Progenitor cell of endocrine pancreas (in vitro differentiated cells): ENCODE results near the gene NID2. TPM values are rescaled to one million over a fixed set of nuclear protein-coding genes. Genes with fewer than 3 reads are reported as not detected.

Source experiments
- DNase-seq: peaks from one replicate; pipeline ENCODE4 v3.0.0; 2021; ENCODE audit warnings: low spot score; ENCODE audit not compliant: unreplicated experiment
- H3K27ac Mint-ChIP-seq: 2 replicates; pipeline ENCODE4 v1.8.0; 2021; ENCODE audit warnings: mild to moderate bottlenecking, moderate library complexity, mixed read lengths
- H3K27me3 Mint-ChIP-seq: 2 replicates; pipeline ENCODE4 v1.8.0; 2021; ENCODE audit warnings: mixed read lengths
- H3K36me3 Mint-ChIP-seq: 2 replicates; pipeline ENCODE4 v1.8.0; 2022; ENCODE audit warnings: mixed read lengths; ENCODE audit not compliant: insufficient read depth
- H3K4me1 Mint-ChIP-seq: 2 replicates; pipeline ENCODE4 v1.8.0; 2021; ENCODE audit warnings: low read depth, mixed read lengths
- H3K4me3 Mint-ChIP-seq: 2 replicates; pipeline ENCODE4 v1.8.0; 2021; ENCODE audit warnings: low read depth, mild to moderate bottlenecking, moderate library complexity, mixed read lengths
- H3K9me3 Mint-ChIP-seq: 2 replicates; pipeline ENCODE4 v1.8.0; 2021; ENCODE audit warnings: low read depth, mixed read lengths
- CTCF ChIP-seq: fragments of 200-600 bp; sonication (generic); IDR thresholded peaks from one replicate; pipeline ENCODE4 v1.5.0; 2021; ENCODE audit warnings: antibody characterized with exemption, mild to moderate bottlenecking; ENCODE audit not compliant: unreplicated experiment
- total RNA-seq: library from RNA; stranded (reverse); gene quantifications from 2 replicates; pipeline ENCODE4 v1.2.1, GENCODE V29; 2021

Gene NID2
- total RNA-seq, 1 donor from 2014 or later = 2.1 TPM

- DNase-seq = no peak
- Mint-ChIP-seq H3K36me3 (no peaks in the 10 kb centered on the region), H3K9me3 (peaks cover 2% of the 10 kb centered on the region), H3K4me3 (no peak overlapping the region), H3K27ac (no peak overlapping the region), H3K4me1 (peaks cover 4% of the 10 kb centered on the region), H3K27me3 (peaks cover 7% of the 10 kb centered on the region)
- no peak for TF ChIP-seq CTCF
Observed at GRCh38 chr14:52020866-52021717, 47.8 kb downstream of the NID2 start.

GRCh38 chr14:52020161-52020714, 48.6 kb downstream of the NID2 start:
- H3K36me3 Mint-ChIP-seq = no peaks in the 10 kb centered on the region
- H3K4me1 Mint-ChIP-seq = peaks cover 4% of the 10 kb centered on the region
- no peak for DNase-seq
- no peak overlapping the region for H3K4me3 Mint-ChIP-seq
- H3K27ac Mint-ChIP-seq = no peak overlapping the region
- peaks cover 7% of the 10 kb centered on the region for H3K27me3 Mint-ChIP-seq
- no peak for TF ChIP-seq CTCF
- peaks cover 2% of the 10 kb centered on the region for H3K9me3 Mint-ChIP-seq

GRCh38 chr14:52018970-52019369, 49.9 kb downstream of the NID2 start:
- no peaks in the 10 kb centered on the region for H3K9me3 Mint-ChIP-seq
- H3K27me3 Mint-ChIP-seq = peaks cover 7% of the 10 kb centered on the region
- no peak for DNase-seq
- peaks cover 6% of the 10 kb centered on the region for H3K4me1 Mint-ChIP-seq
- TF ChIP-seq CTCF = no peak
- no peak overlapping the region for H3K27ac Mint-ChIP-seq
- H3K36me3 Mint-ChIP-seq = no peaks in the 10 kb centered on the region
- H3K4me3 Mint-ChIP-seq = no peak overlapping the region

GRCh38 chr14:52018252-52018651, 50.6 kb downstream of the NID2 start:
- Mint-ChIP-seq H3K36me3 (no peaks in the 10 kb centered on the region), H3K4me3 (no peak overlapping the region), H3K27me3 (peaks cover 7% of the 10 kb centered on the region), H3K9me3 (no peaks in the 10 kb centered on the region), H3K27ac (no peak overlapping the region), H3K4me1 (peaks cover 6% of the 10 kb centered on the region)
- TF ChIP-seq CTCF = no peak
- DNase-seq = no peak

GRCh38 chr14:52015411-52016030, 53.3 kb downstream of the NID2 start:
- peaks cover 12% of the 10 kb centered on the region for H3K36me3 Mint-ChIP-seq
- peaks cover 7% of the 10 kb centered on the region for H3K27me3 Mint-ChIP-seq
- TF ChIP-seq CTCF = peak; percentile 46
- no peak overlapping the region for H3K4me3 Mint-ChIP-seq
- no peaks in the 10 kb centered on the region for H3K9me3 Mint-ChIP-seq
- H3K27ac Mint-ChIP-seq = no peak overlapping the region
- peaks cover 1% of the 10 kb centered on the region for H3K4me1 Mint-ChIP-seq
- no peak for DNase-seq
